DOHH2 (cell line): ENCODE data around the gene ST3GAL3.

Source experiments
- EZH2phosphoT487 ChIP-seq: fragments of 200-600 bp; sonication (generic); IDR thresholded peaks from 2 replicates; pipeline ENCODE4 v1.6.1; 2017; ENCODE audit warnings: borderline replicate concordance, mild to moderate bottlenecking, antibody characterized with exemption, low read length, moderate library complexity, mixed read lengths
- TF ChIP-seq, protein P1 (sequence below): fragments of 200-600 bp; sonication (generic); IDR thresholded peaks from one replicate; pipeline ENCODE4 v1.5.1; 2014; ENCODE audit warnings: antibody characterized with exemption, mild to moderate bottlenecking, low read depth, low read length; ENCODE audit not compliant: poor library complexity, severe bottlenecking

- TF ChIP-seq, protein P1, sequence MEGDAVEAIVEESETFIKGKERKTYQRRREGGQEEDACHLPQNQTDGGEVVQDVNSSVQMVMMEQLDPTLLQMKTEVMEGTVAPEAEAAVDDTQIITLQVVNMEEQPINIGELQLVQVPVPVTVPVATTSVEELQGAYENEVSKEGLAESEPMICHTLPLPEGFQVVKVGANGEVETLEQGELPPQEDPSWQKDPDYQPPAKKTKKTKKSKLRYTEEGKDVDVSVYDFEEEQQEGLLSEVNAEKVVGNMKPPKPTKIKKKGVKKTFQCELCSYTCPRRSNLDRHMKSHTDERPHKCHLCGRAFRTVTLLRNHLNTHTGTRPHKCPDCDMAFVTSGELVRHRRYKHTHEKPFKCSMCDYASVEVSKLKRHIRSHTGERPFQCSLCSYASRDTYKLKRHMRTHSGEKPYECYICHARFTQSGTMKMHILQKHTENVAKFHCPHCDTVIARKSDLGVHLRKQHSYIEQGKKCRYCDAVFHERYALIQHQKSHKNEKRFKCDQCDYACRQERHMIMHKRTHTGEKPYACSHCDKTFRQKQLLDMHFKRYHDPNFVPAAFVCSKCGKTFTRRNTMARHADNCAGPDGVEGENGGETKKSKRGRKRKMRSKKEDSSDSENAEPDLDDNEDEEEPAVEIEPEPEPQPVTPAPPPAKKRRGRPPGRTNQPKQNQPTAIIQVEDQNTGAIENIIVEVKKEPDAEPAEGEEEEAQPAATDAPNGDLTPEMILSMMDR, result no peak
- no peak for TF ChIP-seq EZH2phosphoT487
Observed at GRCh38 chr1:43878440-43878839, 171.1 kb downstream of the ST3GAL3 start.
